Stimulated activated CD8-positive, alpha-beta memory T cell treated with anti-CD3 and anti-CD28 coated beads, Interleukin-7, amount 100 ng/mL, for 48 hours (primary cell): Measurements from ENCODE around the gene AGMO.

Experiments
- DNase-seq, 2 donors: peaks; one replicate each; pipeline ENCODE4 v3.0.0-alpha.2; 2020; ENCODE audit warnings: low read depth in 1 of 2; ENCODE audit errors: extremely low read depth in 1 of 2

The AGMO gene

DNA sequence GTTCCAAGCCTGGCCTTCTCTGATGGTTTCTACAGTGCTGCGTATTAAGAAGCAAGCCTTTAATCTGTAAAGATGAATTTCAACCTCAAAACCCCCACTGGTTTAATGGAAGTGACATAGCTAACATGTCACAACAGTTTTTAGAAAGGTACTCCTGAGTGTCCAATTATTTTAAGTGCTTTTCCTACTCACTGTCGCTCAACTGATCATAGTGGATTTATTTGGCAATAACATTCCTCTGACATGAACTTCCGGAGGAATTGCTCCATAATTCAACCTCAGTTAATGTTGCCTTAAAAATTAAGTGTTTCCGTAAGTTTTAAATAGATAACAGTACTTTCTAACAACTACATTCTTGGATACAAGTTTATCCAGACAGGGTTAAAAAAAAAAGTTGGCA lies 57.5 kb downstream of the AGMO start:
- DNase-seq: no peak

DNA sequence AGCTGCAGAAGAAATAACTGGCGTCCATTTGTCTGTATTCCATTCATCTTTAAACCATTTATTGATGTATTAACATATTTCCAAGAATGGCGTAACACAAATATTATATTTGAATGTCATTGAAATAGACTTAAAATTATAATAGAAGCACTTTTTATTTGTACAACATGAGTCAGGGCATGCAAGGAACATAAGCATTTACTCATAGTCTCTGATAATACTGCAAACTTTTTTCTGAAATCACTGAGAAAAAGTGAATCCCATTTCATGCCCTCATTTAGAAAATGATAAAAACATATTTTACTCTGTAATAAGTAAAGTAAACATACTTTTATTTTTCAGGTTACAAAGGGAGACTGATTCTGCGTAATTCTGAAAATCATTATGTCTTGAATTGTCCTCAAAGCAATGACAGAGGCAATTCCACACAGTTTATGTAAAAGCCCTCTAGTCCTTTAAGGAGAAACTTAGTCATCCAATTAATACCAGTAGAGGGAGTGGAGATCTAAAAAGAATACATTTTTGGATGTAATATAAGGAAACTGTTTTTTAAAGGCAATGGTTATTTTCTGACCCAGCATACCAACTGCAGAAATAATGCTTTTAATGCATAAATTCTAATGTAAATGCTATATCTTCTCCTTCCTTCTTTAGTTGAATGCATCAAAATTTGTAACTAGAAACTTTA lies 58.1 kb downstream of the AGMO start:
- no peak for DNase-seq

DNA sequence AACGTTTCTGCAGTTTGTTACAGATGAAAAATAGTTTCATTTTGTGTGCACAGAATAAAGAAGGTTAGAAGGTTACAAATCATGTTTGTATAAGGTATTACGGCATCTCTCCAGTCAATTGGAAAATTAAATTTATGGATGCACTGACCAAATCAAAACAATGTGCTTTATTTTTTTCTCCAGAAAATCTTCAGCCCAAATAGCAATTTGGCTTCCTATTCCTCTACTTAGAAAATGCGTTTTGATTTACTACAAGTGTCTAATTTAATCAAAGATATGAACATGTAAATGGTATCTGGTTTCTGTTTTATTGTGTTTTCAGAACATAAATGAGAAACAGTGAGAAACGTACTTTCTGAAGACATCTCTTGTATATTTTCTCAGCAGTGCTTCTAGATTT lies 63.4 kb downstream of the AGMO start:
- no peak for DNase-seq

DNA sequence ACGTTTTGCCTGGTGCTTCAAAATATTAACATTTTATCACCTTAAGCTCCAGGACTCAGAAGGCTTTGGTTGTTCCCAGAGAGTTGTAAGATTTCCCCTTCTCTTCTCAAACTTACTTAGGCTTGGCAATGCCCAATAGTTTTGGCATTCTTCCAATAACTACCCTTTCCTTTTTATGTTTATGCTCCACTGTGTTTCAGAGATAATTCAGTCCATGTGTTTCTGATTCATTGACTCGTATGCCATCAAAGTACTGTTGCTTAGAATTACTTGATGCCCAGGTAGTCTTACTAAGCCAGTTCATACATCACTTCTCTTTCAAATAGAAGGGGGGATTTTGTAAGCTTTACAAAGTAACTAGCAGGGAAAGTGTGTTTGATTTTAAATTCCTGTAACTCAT lies 66.6 kb downstream of the AGMO start:
- no peak for DNase-seq

DNA sequence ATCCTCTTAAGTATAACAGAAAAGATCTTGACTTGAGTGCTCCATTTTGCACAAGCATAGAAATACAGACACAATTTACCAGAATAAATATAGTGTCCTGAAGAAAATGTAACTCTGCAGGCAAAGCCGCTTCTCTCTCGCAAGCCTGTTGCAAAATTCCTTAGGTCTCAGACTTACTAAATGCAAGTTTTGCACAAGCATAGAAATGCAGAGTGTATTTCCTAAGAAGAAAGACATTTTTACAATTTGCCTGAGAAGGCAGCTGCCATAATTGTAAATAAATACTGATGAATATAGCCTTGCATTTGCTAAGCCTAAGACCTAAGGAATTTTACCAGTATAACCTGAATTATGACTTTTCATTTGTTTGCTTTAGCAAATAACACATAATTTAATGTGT lies 67.1 kb downstream of the AGMO start:
- no peak for DNase-seq

DNA sequence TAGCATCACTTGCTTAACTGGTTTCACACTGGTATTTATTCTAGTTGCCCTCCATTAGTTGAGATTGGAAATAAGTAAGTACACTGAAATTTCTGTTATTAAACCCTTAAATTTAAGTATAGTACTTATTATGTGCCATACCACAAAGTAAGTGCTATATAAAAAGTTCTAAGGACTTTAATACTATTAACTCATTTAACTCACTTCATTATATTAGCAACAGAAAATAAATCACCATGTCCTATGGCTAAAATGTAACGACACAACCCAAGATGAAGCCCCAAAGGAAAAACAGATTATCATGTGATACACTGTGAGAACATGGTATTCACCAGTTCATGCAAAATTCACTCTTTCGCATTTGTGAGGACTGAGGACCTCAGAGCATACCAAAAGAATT lies 70.5 kb downstream of the AGMO start:
- DNase-seq: no peak

DNA sequence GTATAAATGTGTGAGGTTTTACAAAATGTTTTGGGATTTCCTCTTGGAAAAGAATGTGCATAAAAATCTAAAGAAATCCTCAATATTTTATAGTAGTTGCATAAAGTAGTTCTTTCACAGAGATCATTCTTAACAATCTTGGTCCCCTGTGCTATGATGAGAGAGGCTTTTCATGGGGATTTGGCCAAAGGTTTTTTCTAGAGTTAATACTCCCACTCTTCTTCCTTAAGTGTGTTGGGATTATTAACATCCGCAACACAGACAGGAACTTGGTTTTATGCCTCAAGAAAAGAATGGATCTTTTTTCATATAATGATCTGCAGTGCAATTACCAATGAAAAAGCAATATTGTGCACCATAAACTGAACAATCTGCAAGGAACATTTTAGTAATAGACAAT lies 71.5 kb downstream of the AGMO start:
- no peak for DNase-seq

DNA sequence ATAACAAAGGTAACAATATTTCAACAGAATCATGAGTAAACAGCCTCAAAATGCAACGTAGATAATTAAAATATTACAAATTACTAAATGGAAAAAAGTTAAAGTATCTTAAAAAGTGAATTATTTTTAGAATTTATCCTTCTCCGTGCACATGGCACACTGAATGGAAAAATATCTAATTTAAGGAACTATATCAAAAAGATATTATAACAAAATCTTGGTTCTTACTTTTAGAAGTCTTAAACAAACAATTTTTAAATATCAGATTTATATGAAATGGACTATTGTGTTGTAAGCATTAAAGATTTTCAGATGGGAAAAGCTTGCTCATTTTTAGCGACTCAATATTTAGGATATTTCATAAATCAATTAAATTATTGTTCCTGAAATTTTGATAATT lies 72.0 kb downstream of the AGMO start:
- no peak for DNase-seq

DNA sequence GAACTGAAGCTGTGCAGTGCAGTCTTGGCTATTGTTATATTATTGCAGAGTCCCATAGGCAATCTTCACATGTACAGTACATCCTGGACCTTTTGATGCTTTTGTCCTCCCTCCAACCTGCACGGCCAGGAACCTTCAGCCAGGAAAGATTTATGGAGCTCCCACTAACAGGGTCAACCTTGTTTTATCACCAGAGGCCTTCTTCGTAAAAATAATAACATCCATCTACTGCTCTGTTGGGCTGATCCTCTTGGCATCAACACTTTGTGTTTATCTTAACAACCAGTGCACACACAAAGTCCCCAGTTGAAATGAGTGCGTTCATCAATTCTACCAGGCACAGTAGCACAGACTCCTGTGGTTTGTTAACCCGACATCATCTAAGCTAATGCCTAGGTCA lies 72.4 kb downstream of the AGMO start:
- no peak for DNase-seq

DNA sequence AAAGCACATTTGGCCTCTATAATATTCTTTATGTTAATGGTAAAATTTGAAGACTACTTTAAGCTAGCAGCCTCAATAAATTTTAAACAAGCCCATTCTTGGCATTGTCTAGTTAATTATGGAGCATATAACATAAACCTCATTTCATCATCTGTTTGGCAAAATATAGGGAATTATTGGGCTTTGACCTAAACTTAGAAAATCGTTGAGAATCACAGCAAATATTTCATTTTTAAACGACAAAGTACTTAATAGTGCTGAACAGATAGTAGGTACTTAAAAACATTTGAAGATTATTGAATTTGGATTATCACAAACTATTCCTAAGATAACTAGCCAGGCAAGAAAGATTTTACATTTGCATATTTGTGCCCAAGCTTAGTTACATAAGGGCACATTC lies 73.4 kb downstream of the AGMO start:
- DNase-seq: no peak

DNA sequence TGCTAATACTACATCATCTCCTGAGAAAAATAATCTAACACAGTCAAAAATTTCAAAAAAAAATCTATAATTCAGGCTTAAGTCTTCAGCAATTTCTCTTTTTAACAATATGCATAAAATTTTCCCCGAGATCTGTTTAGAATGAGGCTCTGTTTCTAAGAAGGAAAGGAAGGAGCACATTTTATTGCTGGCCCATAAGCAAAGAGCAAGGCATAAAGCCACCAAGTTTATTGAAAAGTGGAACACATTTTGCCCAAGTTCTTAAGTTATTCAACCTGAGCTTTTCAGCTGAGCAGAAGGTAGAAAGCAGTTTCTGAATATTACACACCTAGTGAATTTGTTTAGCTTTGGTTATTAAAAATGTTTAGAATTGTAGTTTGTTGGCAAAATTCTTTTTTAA lies 73.9 kb downstream of the AGMO start:
- DNase-seq: no peak

DNA sequence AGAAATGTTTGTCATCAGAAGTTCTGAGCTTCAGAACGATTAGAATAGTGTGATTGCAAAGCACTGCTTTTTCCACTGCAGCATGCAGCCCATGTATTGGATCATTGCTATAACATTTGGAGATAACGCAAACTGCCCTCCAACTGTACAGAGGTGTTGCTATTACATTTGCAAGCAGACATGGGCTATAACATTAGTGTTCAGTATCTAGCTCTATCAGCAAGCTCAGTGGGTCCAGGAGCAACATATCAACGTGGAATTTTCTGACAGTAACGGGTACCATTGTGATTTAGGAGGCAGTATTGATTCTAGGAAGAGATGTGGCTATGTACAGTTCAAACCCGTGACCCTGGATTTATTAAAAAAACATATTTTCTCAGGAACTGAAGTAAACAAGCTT lies 75.8 kb downstream of the AGMO start:
- no peak for DNase-seq

DNA sequence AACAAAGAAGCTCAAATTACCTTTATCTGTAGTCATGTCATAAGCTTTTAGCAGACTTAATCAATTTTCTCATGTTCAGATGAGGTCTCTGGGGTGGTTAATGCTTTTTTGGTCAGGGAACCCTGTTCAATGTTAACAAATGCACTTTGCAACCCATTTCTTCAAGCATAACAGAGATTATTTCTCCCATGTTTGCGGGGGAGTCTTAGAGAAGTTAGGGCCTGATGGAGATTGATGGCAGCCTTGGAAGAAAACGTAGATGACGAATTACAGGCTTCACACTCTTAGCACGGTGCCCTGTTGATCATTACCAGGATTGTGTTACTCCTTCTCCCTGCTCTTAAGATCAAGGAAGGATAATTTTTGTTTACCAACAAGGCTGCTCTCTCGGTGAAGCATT lies 76.4 kb downstream of the AGMO start:
- no peak for DNase-seq

DNA sequence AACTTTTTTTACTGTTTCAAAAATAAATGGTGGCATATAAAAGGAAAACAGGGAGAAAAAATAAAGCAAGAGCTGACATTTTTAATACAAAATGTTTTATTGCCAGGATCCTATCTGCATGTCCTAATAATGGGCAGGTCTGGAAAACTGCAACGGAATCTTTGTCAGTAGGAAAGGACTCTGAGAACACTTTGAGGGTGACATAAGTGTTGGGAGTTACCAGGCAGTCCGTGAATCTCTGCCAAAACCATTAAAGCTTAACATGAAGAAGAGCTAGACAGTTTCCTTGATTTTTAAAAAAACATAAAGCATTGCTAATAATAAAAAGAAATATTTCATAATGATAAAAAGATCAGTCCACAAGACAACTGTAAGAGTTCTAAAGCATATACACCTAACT lies 80.7 kb downstream of the AGMO start:
- no peak for DNase-seq

DNA sequence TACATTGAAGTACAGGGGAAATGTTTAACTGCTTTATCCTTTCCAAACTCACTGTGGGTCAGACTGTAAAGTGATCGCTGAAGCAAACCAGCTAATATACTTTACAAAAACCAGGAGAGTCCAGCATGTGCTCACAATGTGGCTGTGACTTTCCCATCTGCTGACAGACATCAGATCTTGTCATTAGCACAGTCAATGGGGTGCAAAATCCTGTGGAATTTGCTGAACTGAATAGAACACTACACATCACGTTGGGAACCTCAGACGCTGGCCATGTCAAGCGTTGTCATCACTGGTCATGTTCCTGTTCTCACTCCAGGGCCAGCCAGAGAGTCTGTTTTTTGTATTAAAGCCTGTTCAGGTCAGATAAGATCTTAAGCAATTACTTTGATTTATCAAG lies 83.4 kb downstream of the AGMO start:
- DNase-seq: no peak

DNA sequence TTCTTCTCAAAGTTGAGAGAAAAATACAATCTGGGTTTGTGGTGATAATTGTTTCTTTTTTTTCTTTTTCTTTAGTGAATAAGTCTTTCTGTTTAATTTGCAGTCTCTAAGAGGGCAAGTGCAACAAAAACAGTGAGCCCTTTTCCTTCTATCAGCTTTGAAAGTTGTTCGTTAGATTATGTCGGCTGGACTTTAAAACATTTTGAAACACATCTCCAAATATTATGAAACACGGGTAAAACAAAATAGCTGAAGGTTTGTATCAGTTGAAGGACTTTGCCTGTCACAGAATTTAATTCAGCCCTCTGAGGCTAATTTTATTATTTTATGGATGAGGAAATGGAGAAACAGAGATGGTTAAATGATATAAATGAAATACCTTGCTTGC lies 85.3 kb downstream of the AGMO start:
- DNase-seq: no peak

DNA sequence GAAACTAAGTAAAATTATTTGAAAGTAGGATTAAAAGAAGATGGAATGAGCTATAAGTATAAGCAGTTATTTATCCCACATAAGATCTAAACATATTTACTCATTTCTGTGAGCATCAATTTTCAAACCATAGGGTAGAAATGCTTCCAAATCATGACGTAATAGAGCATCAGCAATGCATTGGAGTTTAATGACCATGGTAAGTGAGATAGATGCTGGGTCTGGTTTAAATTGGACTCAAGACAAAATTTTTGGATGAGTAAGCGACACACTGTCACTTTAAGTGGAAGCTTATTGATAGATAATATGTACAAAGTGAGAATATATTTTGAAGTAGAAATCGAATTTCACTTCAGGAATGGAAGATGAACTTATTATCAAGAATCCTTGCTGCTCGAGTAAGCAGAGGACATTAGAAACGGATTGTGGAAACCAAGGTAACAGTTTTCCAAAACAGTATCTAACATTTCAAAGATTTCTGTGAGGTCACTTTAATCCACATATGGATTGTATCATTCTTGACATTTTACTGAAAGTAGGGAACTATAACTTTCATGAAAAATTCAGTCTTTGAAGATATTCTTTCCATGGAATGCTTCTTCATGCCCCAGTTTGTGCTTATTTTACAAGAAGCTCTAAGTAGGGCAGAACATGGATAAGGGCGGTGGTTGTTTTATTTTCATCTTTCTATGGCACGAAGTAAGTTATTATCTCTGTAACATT lies 85.8 kb downstream of the AGMO start:
- DNase-seq: no peak

DNA sequence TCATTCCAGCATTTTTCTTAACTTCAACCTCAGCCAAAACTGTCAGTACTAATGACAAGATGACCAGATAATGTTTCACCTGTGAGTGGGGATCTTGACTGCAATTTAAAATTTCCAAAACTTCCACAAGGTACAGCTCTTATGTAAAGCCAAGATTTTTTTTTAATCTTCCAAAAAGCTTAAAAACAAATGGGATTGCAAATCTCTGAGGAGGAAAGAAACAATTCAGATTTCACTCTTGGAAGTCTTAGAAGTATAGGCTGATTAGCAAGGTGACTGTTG lies 90.2 kb downstream of the AGMO start:
- no peak for DNase-seq

DNA sequence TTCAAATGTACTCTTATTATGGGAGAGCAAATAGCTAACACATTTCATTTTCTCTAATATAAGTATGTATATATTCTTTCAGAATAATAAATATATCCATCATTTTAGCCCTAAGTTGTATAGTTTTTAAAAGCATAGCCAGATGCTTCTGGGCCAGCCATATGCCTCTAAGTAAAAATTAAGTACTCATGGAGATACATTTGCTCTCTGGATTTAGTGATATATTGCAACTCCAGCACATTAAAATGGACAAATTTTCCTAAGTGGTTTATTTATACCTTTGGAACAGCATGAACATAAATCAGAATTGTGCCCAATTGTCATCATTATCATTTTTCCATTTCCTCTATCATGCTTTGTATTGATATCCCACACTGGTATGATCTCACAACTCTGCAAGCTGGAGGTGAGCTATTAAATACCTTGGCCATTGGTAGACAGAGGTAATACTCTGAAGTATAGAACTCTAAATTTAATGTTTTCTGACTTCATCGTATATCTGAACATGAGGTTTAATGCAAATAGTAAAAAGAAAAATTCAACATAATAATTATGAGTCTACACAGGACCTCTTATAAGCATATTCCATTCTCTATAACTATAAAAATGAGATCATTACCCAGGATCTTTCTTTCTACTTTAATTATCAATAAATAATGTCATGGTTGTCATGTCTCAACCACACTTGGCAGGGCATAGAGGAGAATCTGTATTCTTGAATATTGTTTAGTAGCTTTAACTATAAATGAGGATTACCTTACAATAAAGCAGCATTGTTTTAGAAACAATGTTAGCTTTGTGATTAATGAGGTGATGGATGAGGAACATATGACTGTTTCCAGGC lies 90.8 kb downstream of the AGMO start:
- DNase-seq: no peak

DNA sequence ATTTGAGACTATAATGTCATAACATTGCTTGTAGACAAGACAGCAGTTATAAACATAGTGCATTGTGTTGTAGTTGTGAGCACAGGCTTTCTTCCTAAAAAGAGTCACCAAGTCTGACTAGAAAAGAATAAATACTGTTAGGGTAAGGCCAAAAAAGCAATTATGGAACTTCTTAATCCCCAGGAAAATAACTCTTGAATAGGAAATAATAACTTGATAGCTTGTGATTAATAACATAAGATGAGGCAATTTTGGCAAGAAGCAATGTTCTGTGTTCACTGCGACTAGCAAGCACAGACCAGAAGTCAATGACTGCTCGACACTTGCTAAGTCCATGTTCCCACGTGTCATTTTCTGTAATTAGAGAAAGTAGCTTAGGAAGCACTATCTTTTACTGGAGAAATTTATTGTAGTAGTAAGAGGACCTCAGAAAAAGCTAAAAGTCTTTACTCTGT lies 97.1 kb downstream of the AGMO start:
- DNase-seq: no peak

DNA sequence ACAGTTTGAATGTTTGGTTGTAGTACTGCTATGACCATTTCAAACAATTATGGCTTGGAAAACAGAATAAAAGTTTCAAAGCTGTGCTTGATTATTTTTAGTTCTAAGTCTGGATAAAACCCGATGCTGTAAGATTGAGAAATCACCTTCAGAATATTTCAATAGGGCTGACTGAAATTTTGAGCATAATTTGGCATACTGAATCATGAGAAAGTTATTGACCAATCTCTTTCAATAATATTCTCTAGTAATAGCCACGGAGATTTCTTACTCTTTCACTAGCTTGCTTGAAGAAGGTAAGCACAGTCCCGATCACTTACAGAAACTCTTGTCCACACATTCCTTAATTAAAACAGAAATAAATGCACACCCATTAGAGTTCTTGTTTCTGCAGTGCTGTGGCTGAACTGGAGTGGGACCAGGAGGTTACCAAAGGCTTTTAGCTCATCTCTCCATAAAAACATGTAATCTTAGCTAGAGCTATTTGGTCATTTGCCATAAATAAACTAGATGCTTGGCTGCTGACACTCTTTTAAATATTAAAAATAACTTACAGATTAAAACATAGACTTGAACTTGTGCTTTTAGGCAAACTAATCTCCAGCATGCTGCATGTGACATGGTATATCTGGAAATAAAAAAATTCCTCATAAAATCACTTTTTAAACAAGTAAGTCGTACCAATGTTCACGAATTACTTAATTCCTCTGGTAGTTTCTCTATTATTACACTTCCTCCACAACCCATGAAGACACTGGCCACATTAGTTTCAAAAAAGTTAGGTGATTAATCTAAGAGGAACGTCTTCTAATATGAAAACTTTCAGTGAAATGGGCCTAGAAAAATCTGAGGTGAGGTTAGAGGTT lies 97.8 kb downstream of the AGMO start:
- DNase-seq: no peak
